ENCODE results near the gene VTI1A. TPM values are rescaled to one million over a fixed set of nuclear protein-coding genes. Genes with fewer than 3 reads are reported as not detected.
"Not testable (repeated sequence)": the region's sequence is repeated elsewhere in the genome, so short reads cannot be mapped to it uniquely, and the experiment has no call there.

VTI1A gene
- total and polyA plus RNA-seq, 2 experiments from 2014 or later, result 26.8 to 31.0 TPM

DNA sequence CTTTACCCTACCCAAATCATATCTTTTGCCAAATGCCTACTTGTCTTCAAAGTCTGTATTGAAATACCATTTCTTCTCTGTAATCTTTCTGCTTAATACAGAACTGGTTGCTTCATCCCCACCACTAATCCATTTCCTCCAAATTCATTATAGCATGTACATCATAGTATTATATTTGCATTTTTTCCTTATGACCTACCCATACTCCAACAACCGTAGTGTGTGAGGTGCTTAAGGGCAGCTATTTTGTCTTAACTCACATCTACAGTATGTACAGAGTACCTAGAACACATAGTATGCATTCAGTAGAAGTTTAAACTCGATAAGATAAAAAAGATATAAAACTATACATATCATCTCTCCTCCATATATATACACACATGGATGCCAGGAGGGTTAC is 49.4 kb upstream of the VTI1A start:
- Histone ChIP-seq H2AFZ (no peak overlapping the region), H3K9me2 (ENCODE audit: insufficient read depth) (no peaks in the 10 kb centered on the region), H3K27me3 (ENCODE audit: insufficient read depth) (no peaks in the 10 kb centered on the region), H3K4me2 (no peak overlapping the region), H3K4me1 (ENCODE audit: insufficient read depth) (no peaks in the 10 kb centered on the region), H3K79me2 (replicated peaks; ENCODE audit: insufficient read depth) (no peaks in the 10 kb centered on the region), H3F3A (replicated peaks; ENCODE audit: low read depth) (no peaks in the 10 kb centered on the region), H3K27ac (ENCODE audit: low read depth) (no peak overlapping the region), H4K20me1 (replicated peaks; ENCODE audit: insufficient read depth) (no peaks in the 10 kb centered on the region), H3K36me3 (ENCODE audit: insufficient read depth) (no peaks in the 10 kb centered on the region), H3K4me3 (no peak overlapping the region)
- Mint-ChIP-seq H3K27ac (no peak overlapping the region), H3K27me3 (ENCODE audit: insufficient read depth, low read depth, poor library complexity) (peaks cover 2% of the 10 kb centered on the region), H3K36me3 (ENCODE audit: low read depth) (no peaks in the 10 kb centered on the region), H3K4me3 (no peak overlapping the region), H3K4me1 (no peaks in the 10 kb centered on the region), H3K9me3 (no peaks in the 10 kb centered on the region)
- no peak for ATAC-seq
- DNase-seq (ENCODE audit: low spot score), result no peak
- TF ChIP-seq STAT1 (IDR thresholded peaks at IDR 0.05; ENCODE audit: unreplicated experiment), result no peak
- TF ChIP-seq POLR2AphosphoS5 (IDR thresholded peaks at IDR 0.05; ENCODE audit: low read depth), result no peak

DNA sequence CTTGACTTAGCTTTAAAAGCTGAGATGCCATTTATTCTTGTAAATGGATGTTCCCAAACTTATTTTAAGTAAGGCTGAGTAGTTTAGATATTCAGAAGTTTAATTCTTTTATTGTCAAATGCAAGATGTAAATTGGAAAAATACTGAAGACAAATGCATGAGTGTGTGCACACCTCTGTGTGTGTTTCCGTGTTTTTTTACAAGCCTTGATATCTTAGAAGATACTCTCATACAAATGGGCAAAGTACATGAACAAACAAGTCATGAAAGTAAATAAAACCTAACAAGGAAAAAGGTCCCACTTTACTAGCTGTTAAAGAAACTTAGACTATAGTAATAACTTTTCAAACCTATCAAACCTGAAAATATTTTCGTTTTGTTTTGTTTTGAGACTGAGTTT is 44.1 kb upstream of the VTI1A start:
- no peak overlapping the region for H3K27ac ChIP-seq (ENCODE audit: low read depth)
- 0 out of 2 replicates have a peak, but pooled peaks cover 5% of the 10 kb centered on the region for H3K9me2 ChIP-seq (ENCODE audit: insufficient read depth)
- H3K36me3 ChIP-seq (ENCODE audit: insufficient read depth), result no peaks in the 10 kb centered on the region
- H3F3A ChIP-seq (replicated peaks; ENCODE audit: low read depth), result no peaks in the 10 kb centered on the region
- no peak overlapping the region for H2AFZ ChIP-seq
- Mint-ChIP-seq H3K9me3 (no peaks in the 10 kb centered on the region), H3K27ac (no peak overlapping the region), H3K4me3 (no peak overlapping the region), H3K4me1 (no peaks in the 10 kb centered on the region), H3K36me3 (ENCODE audit: low read depth) (no peaks in the 10 kb centered on the region), H3K27me3 (ENCODE audit: insufficient read depth, low read depth, poor library complexity) (peaks cover 2% of the 10 kb centered on the region)
- no peak overlapping the region for H3K4me2 ChIP-seq
- ATAC-seq, result no peak
- no peaks in the 10 kb centered on the region for H4K20me1 ChIP-seq (replicated peaks; ENCODE audit: insufficient read depth)
- no peak overlapping the region for H3K4me3 ChIP-seq
- H3K27me3 ChIP-seq (ENCODE audit: insufficient read depth), result no peaks in the 10 kb centered on the region
- H3K4me1 ChIP-seq (ENCODE audit: insufficient read depth), result no peaks in the 10 kb centered on the region
- no peak for DNase-seq (ENCODE audit: low spot score)
- TF ChIP-seq, protein P1, sequence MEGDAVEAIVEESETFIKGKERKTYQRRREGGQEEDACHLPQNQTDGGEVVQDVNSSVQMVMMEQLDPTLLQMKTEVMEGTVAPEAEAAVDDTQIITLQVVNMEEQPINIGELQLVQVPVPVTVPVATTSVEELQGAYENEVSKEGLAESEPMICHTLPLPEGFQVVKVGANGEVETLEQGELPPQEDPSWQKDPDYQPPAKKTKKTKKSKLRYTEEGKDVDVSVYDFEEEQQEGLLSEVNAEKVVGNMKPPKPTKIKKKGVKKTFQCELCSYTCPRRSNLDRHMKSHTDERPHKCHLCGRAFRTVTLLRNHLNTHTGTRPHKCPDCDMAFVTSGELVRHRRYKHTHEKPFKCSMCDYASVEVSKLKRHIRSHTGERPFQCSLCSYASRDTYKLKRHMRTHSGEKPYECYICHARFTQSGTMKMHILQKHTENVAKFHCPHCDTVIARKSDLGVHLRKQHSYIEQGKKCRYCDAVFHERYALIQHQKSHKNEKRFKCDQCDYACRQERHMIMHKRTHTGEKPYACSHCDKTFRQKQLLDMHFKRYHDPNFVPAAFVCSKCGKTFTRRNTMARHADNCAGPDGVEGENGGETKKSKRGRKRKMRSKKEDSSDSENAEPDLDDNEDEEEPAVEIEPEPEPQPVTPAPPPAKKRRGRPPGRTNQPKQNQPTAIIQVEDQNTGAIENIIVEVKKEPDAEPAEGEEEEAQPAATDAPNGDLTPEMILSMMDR (conservative IDR thresholded peaks at IDR 0.05; ENCODE audit: low read depth in 2 of 2), result no peak
- H3K79me2 ChIP-seq (replicated peaks; ENCODE audit: insufficient read depth), result no peaks in the 10 kb centered on the region

DNA sequence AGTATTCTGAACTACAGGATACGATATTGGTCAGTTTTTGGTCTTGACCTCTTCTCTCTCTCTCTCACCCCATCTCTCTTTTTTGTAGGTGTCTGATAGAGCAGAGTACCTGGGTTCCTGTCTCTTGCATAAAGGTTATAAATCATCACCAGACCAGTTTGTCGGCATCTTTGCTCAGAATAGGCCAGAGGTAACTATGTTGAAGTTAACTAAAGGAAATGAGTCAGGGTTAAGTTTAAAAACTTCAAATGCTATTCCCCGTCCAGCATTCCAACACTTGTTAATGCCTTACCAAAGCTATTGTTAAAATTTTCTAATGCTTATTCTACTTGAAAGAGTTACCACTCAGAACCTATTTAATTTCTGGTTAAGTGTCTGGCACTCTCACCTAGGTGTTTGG is 42.4 kb upstream of the VTI1A start:
- Mint-ChIP-seq H3K4me3 (no peak overlapping the region), H3K27me3 (ENCODE audit: insufficient read depth, low read depth, poor library complexity) (peaks cover 2% of the 10 kb centered on the region), H3K36me3 (ENCODE audit: low read depth) (no peaks in the 10 kb centered on the region), H3K9me3 (no peaks in the 10 kb centered on the region), H3K4me1 (no peaks in the 10 kb centered on the region), H3K27ac (no peak overlapping the region)
- H3K27me3 ChIP-seq (ENCODE audit: insufficient read depth), result no peaks in the 10 kb centered on the region
- H3K4me3 ChIP-seq, result no peak overlapping the region
- no peaks in the 10 kb centered on the region for H3K36me3 ChIP-seq (ENCODE audit: insufficient read depth)
- H3K79me2 ChIP-seq (replicated peaks; ENCODE audit: insufficient read depth), result no peaks in the 10 kb centered on the region
- no peak for DNase-seq (ENCODE audit: low spot score)
- no peaks in the 10 kb centered on the region for H3K4me1 ChIP-seq (ENCODE audit: insufficient read depth)
- no peak overlapping the region for H2AFZ ChIP-seq
- 0 out of 2 replicates have a peak, but pooled peaks cover 5% of the 10 kb centered on the region for H3K9me2 ChIP-seq (ENCODE audit: insufficient read depth)
- no peaks in the 10 kb centered on the region for H3F3A ChIP-seq (replicated peaks; ENCODE audit: low read depth)
- no peaks in the 10 kb centered on the region for H4K20me1 ChIP-seq (replicated peaks; ENCODE audit: insufficient read depth)
- no peak for TF ChIP-seq NANOG (IDR thresholded peaks at IDR 0.05; ENCODE audit: borderline replicate concordance)
- no peak for TF ChIP-seq EZH2phosphoT487 (IDR thresholded peaks at IDR 0.05; ENCODE audit: unreplicated experiment)
- TF ChIP-seq POLR2AphosphoS5 (IDR thresholded peaks at IDR 0.05; ENCODE audit: low read depth), result no peak
- no peak for TF ChIP-seq STAT1 (IDR thresholded peaks at IDR 0.05; ENCODE audit: unreplicated experiment)
- TF ChIP-seq, protein P1 (conservative IDR thresholded peaks at IDR 0.05; ENCODE audit: low read depth in 2 of 2), result no peak
- TF ChIP-seq ZNF331 (CRISPR knock-in tag; IDR thresholded peaks at IDR 0.05; ENCODE audit: low read depth), result no peak
- TF ChIP-seq, protein P2, sequence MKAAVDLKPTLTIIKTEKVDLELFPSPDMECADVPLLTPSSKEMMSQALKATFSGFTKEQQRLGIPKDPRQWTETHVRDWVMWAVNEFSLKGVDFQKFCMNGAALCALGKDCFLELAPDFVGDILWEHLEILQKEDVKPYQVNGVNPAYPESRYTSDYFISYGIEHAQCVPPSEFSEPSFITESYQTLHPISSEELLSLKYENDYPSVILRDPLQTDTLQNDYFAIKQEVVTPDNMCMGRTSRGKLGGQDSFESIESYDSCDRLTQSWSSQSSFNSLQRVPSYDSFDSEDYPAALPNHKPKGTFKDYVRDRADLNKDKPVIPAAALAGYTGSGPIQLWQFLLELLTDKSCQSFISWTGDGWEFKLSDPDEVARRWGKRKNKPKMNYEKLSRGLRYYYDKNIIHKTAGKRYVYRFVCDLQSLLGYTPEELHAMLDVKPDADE (IDR thresholded peaks at IDR 0.05), result no peak
- TF ChIP-seq EZH2 (IDR thresholded peaks at IDR 0.05; ENCODE audit: low read depth, unreplicated experiment), result no peak
- TF ChIP-seq ZNF114 (CRISPR knock-in tag; IDR thresholded peaks at IDR 0.05), result no peak
- no peak for TF ChIP-seq CREB1 (CRISPR knock-in tag; IDR thresholded peaks at IDR 0.05; ENCODE audit: low read depth)
- H3K4me2 ChIP-seq, result no peak overlapping the region
- H3K27ac ChIP-seq (ENCODE audit: low read depth), result no peak overlapping the region
- ATAC-seq, result no peak

DNA sequence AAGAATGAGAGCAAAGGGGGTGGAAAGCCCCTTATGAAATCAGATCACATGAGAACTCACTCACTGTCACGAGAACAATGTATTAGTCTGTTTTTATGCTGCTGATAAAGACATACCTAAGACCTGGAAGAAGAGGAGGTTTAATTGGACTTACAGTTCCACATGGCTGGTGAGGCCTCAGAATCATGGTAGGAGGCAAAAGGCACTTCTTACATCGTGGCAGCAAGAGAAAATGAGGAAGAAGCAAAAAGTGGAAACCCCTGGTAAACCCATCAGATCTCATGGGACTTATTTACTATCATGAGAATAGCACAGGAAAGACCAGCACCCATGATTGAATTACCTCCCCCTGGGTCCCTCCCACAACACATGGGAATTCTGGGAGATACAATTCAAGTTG is 40.2 kb upstream of the VTI1A start:
- not testable (repeated sequence) for H3K79me2 ChIP-seq (replicated peaks; ENCODE audit: insufficient read depth); H3K36me3 Mint-ChIP-seq (ENCODE audit: low read depth); H3K4me3 ChIP-seq; H3K4me3 Mint-ChIP-seq; H3K27ac ChIP-seq (ENCODE audit: low read depth); ATAC-seq; H3K4me2 ChIP-seq; H3F3A ChIP-seq (replicated peaks; ENCODE audit: low read depth); H3K27me3 Mint-ChIP-seq (ENCODE audit: insufficient read depth, low read depth, poor library complexity); H3K9me2 ChIP-seq (ENCODE audit: insufficient read depth); H4K20me1 ChIP-seq (replicated peaks; ENCODE audit: insufficient read depth); H3K4me1 Mint-ChIP-seq; H3K27ac Mint-ChIP-seq; H3K4me1 ChIP-seq (ENCODE audit: insufficient read depth); H3K9me3 Mint-ChIP-seq; H3K27me3 ChIP-seq (ENCODE audit: insufficient read depth); DNase-seq (ENCODE audit: low spot score); H3K36me3 ChIP-seq (ENCODE audit: insufficient read depth); H2AFZ ChIP-seq
